ENCODE results near the gene RFTN1.

GRCh38 chr3:16335333-16335732, 178.2 kb downstream of the RFTN1 start:
- TF ChIP-seq CTCF (IDR thresholded peaks at IDR 0.05) (no peak), POLR2A (IDR thresholded peaks at IDR 0.05) (no peak)

Data from heart left ventricle (tissue), 13 donors.